Upper lobe of right lung (tissue), 1 donor: ENCODE measurements around the gene FSHR. TPM values are rescaled to one million over a fixed set of nuclear protein-coding genes. Genes with fewer than 3 reads are reported as not detected.

Experiments
- ATAC-seq: fragments of 200-7000 bp; cut with Tn5 transposase; one replicate; pipeline ENCODE4 v1.9.1; 2020; ENCODE audit warnings: mild to moderate bottlenecking, moderate library complexity
- DNase-seq: peaks from one replicate; pipeline ENCODE4 v3.0.0-alpha.2; 2020
- H3K27ac ChIP-seq: fragments of 200-600 bp; one replicate; pipeline ENCODE4 v1.8.0; 2022
- H3K27me3 ChIP-seq: fragments of 200-600 bp; one replicate; pipeline ENCODE4 v1.8.0; 2022; ENCODE audit warnings: mild to moderate bottlenecking
- H3K36me3 ChIP-seq: fragments of 200-600 bp; one replicate; pipeline ENCODE4 v1.8.0; 2022
- H3K4me1 ChIP-seq: fragments of 200-600 bp; one replicate; pipeline ENCODE4 v1.8.0; 2022
- H3K4me3 ChIP-seq: fragments of 200-600 bp; one replicate; pipeline ENCODE4 v1.8.0; 2022; ENCODE audit warnings: mild to moderate bottlenecking
- H3K9me3 ChIP-seq: fragments of 200-600 bp; one replicate; pipeline ENCODE4 v1.8.0; 2022
- CTCF ChIP-seq: fragments of 200-600 bp; IDR thresholded peaks from one replicate; pipeline ENCODE4 v1.8.0; 2022; ENCODE audit warnings: antibody characterized with exemption
- intact Hi-C: fragments of 100-400 bp; cut with DNase I; formaldehyde crosslinking; loops from one replicate; pipeline ENCODE4 v1.11.0; 2022
- total RNA-seq: library from RNA; stranded (reverse); fragmentation: NEBNext Ultra II Directional; extraction: Animal tissue kit (Norgen Biotek cat#: 25700); gene quantifications from one replicate; pipeline ENCODE4 v1.2.1, GENCODE V29; 2021
- donor health status: DM: no; HTN: yes; CAD: no; lungs with severe emphysema.

FSHR gene
- total RNA-seq, 1 donor from 2014 or later: not detected

- ATAC-seq (no peak), DNase-seq (no peak)
- Histone ChIP-seq H3K4me3 (no peak overlapping the region), H3K27me3 (no peaks in the 10 kb centered on the region), H3K9me3 (no peaks in the 10 kb centered on the region), H3K27ac (no peak overlapping the region), H3K4me1 (no peaks in the 10 kb centered on the region), H3K36me3 (no peaks in the 10 kb centered on the region)
- no peak for TF ChIP-seq CTCF
- intact Hi-C loops: no loop called here
Measured at GRCh38 chr2:48965204-48965603, 189.1 kb downstream of the FSHR start.

- H3K4me1 ChIP-seq: no peaks in the 10 kb centered on the region
- TF ChIP-seq CTCF: no peak
- no peak for DNase-seq
- intact Hi-C loops: no loop called here
- no peak overlapping the region for H3K4me3 ChIP-seq
- no peaks in the 10 kb centered on the region for H3K36me3 ChIP-seq
- no peaks in the 10 kb centered on the region for H3K27me3 ChIP-seq
- no peaks in the 10 kb centered on the region for H3K9me3 ChIP-seq
- H3K27ac ChIP-seq: no peak overlapping the region
- ATAC-seq: no peak
Measured at GRCh38 chr2:48961009-48961408, 193.3 kb downstream of the FSHR start.

GRCh38 chr2:48954935-48955334, 199.4 kb downstream of the FSHR start:
- TF ChIP-seq CTCF: no peak
- H3K9me3 ChIP-seq: no peaks in the 10 kb centered on the region

GRCh38 chr2:48954311-48954710, 200.0 kb downstream of the FSHR start:
- intact Hi-C loops: no loop called here
- no peaks in the 10 kb centered on the region for H3K36me3 ChIP-seq
- ATAC-seq (no peak), DNase-seq (no peak)
- no peak overlapping the region for H3K27ac ChIP-seq
- TF ChIP-seq CTCF: no peak
- H3K27me3 ChIP-seq: no peaks in the 10 kb centered on the region
- no peaks in the 10 kb centered on the region for H3K9me3 ChIP-seq
- H3K4me3 ChIP-seq: no peak overlapping the region
- no peaks in the 10 kb centered on the region for H3K4me1 ChIP-seq

More at GRCh38 chr2:48954935-48955334, 199.4 kb downstream of the FSHR start:
- Histone ChIP-seq H3K4me1 (no peaks in the 10 kb centered on the region), H3K27me3 (no peaks in the 10 kb centered on the region), H3K36me3 (no peaks in the 10 kb centered on the region), H3K27ac (no peak overlapping the region), H3K4me3 (no peak overlapping the region)
- ATAC-seq (no peak), DNase-seq (no peak)
- intact Hi-C loops: no loop called here

- no peaks in the 10 kb centered on the region for H3K9me3 ChIP-seq
- H3K4me3 ChIP-seq: no peak overlapping the region
- no peak for TF ChIP-seq CTCF
- no peak for ATAC-seq
- intact Hi-C loops: no loop called here
- DNase-seq: no peak
- H3K36me3 ChIP-seq: no peaks in the 10 kb centered on the region
- no peaks in the 10 kb centered on the region for H3K27me3 ChIP-seq
- no peak overlapping the region for H3K27ac ChIP-seq
- no peaks in the 10 kb centered on the region for H3K4me1 ChIP-seq
Measured at GRCh38 chr2:48952614-48953013, 201.7 kb downstream of the FSHR start.

- ATAC-seq: peak; percentile 19
- Histone ChIP-seq H3K9me3 (no peaks in the 10 kb centered on the region), H3K27me3 (no peaks in the 10 kb centered on the region), H3K36me3 (no peaks in the 10 kb centered on the region), H3K27ac (no peak overlapping the region), H3K4me1 (no peaks in the 10 kb centered on the region), H3K4me3 (no peak overlapping the region)
- no peak for DNase-seq
- TF ChIP-seq CTCF: no peak
- intact Hi-C loops: no loop called here
Measured at GRCh38 chr2:48952143-48952542, 202.2 kb downstream of the FSHR start.
